B cell (primary cell): Measurements from ENCODE around the gene SELENON.
A peak's percentile ranks its signal among the peaks of the same experiment; 100 is the strongest.

Source experiments
- EZH2 ChIP-seq: IDR thresholded peaks from 2 replicates; pipeline ENCODE4 v1.6.1; 2012; ENCODE audit warnings: borderline replicate concordance, low read depth, mild to moderate bottlenecking, moderate library complexity, low read length; ENCODE audit not compliant: insufficient read depth, poor library complexity, severe bottlenecking
- TF ChIP-seq, protein P1 (sequence below): fragments of 200-600 bp; IDR thresholded peaks from one replicate; pipeline ENCODE4 v1.8.0; 2022; ENCODE audit warnings: antibody characterized with exemption, mild to moderate bottlenecking

DNA sequence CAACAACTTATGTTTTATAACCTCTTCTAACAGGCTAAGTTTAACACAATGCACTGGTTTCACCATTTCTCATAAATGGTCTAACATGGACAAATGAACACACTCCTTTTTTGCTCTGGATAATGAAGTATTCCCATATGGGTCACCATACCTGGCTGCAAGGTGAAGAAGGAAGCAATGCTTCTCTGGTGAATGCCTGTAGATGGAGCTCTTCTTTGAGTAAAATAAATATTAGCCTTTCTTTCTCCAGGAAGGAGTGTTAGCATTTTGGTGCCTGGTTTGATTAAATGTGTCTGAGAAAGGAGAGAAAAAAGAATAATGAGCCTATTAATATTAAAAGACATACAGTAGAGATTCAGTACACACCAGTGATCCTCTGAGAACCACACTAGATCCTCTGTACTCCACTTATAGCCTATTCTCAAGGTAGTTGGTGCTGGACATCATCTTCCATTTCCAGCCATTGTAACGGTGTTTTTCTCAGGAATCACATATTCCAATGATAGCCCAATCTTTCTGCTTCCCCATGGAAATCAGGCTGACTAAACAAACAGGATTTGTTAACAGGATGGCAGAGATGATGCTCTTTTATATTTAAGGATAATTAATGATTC, 37.4 kb downstream of the SELENON start:
- TF ChIP-seq, protein P1, sequence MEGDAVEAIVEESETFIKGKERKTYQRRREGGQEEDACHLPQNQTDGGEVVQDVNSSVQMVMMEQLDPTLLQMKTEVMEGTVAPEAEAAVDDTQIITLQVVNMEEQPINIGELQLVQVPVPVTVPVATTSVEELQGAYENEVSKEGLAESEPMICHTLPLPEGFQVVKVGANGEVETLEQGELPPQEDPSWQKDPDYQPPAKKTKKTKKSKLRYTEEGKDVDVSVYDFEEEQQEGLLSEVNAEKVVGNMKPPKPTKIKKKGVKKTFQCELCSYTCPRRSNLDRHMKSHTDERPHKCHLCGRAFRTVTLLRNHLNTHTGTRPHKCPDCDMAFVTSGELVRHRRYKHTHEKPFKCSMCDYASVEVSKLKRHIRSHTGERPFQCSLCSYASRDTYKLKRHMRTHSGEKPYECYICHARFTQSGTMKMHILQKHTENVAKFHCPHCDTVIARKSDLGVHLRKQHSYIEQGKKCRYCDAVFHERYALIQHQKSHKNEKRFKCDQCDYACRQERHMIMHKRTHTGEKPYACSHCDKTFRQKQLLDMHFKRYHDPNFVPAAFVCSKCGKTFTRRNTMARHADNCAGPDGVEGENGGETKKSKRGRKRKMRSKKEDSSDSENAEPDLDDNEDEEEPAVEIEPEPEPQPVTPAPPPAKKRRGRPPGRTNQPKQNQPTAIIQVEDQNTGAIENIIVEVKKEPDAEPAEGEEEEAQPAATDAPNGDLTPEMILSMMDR: peak; percentile 25
- TF ChIP-seq EZH2: no peak
